Mammary epithelial cell (primary cell): ENCODE results near the gene TUFT1.

Experiments
- CTCF ChIP-seq, 2 donors: IDR thresholded peaks in 1 of 2; conservative IDR thresholded peaks in 1 of 2; 2 replicates each; pipeline ENCODE4 v1.5.1; 2011 to 2012; ENCODE audit warnings: inconsistent platforms in 2 of 2, low read length in 2 of 2, mild to moderate bottlenecking in 2 of 2, control low read depth in 1 of 2, low read depth in 1 of 2; ENCODE audit not compliant: insufficient read depth in 1 of 2; ENCODE audit errors: extremely low read depth in 1 of 2
- EZH2 ChIP-seq: IDR thresholded peaks from 2 replicates; pipeline ENCODE4 v1.6.1; 2012; ENCODE audit warnings: low read length, inconsistent platforms, borderline replicate concordance

GRCh38 chr1:151577173-151577572, 37.1 kb downstream of the TUFT1 start:
- TF ChIP-seq CTCF (conservative IDR thresholded peaks at IDR 0.05 in 1 of 2, IDR thresholded peaks at IDR 0.05 in 1 of 2; ENCODE audit: extremely low read depth in 1 of 2, insufficient read depth in 1 of 2, low read depth in 1 of 2, low read length in 2 of 2) = no peak
- no peak for TF ChIP-seq EZH2
